Calu3 (cell line): ENCODE results near the gene SLC37A4. TPM values are rescaled to one million over a fixed set of nuclear protein-coding genes. Genes with fewer than 3 reads are reported as not detected.
A peak's percentile ranks its signal among the peaks of the same experiment; 100 is the strongest.
"Not testable (repeated sequence)": the region's sequence is repeated elsewhere in the genome, so short reads cannot be mapped to it uniquely, and the experiment has no call there.

Experiments
- BruUV-seq: library from RNA; stranded (reverse); fragments of 400-500 nt; replicated peaks from 2 replicates; lab custom pipeline; 2021; lab: Mats Ljungman, UMichigan
- CTCF ChIA-PET: fragments of 300-600 bp; sonication (Branson Sonifier 250); formaldehyde crosslinking; loops from one replicate; lab custom pipeline; 2022; ENCODE audit warnings: antibody characterized with exemption; lab: Charles Lee
- DNase-seq: peaks from one replicate; pipeline ENCODE4 v3.0.0; 2022
- H3K27ac Mint-ChIP-seq: one replicate; pipeline ENCODE4 v1.8.0; 2022; ENCODE audit warnings: mixed read lengths; ENCODE audit not compliant: unreplicated experiment
- H3K27me3 Mint-ChIP-seq: one replicate; pipeline ENCODE4 v1.8.0; 2022; ENCODE audit warnings: mixed read lengths; ENCODE audit not compliant: unreplicated experiment
- H3K36me3 Mint-ChIP-seq: one replicate; pipeline ENCODE4 v1.8.0; 2022; ENCODE audit warnings: mild to moderate bottlenecking, moderate library complexity, mixed read lengths; ENCODE audit not compliant: insufficient read depth, unreplicated experiment
- H3K4me1 Mint-ChIP-seq: one replicate; pipeline ENCODE4 v1.8.0; 2022; ENCODE audit warnings: mild to moderate bottlenecking, low read depth, mixed read lengths; ENCODE audit not compliant: unreplicated experiment
- H3K4me3 Mint-ChIP-seq: one replicate; pipeline ENCODE4 v1.8.0; 2022; ENCODE audit warnings: mild to moderate bottlenecking, low read depth, moderate library complexity, mixed read lengths; ENCODE audit not compliant: unreplicated experiment
- H3K9me3 Mint-ChIP-seq: one replicate; pipeline ENCODE4 v1.8.0; 2022; ENCODE audit warnings: low read depth, mixed read lengths; ENCODE audit not compliant: unreplicated experiment
- CTCF ChIP-seq: fragments of 200-600 bp; IDR thresholded peaks from one replicate; pipeline ENCODE4 v1.8.0; 2022; ENCODE audit warnings: antibody characterized with exemption; ENCODE audit not compliant: unreplicated experiment
- intact Hi-C: fragments of 100-400 bp; cut with micrococcal nuclease; formaldehyde crosslinking; loops from one replicate; pipeline ENCODE4 v1.10.0; 2022; ENCODE audit not compliant: unreplicated experiment
- total RNA-seq: library from RNA; stranded (reverse); gene quantifications from 2 replicates; pipeline ENCODE4 v1.2.3, GENCODE V29; 2022

SLC37A4 gene
- total RNA-seq, 1 experiment from 2014 or later: 21.2 TPM

- H3K36me3 Mint-ChIP-seq: peaks cover 23% of the 10 kb centered on the region
- BruUV-seq: no TSS peak
Observed at GRCh38 chr11:119067371-119068222, 36.9 kb upstream of the SLC37A4 start, which contains the start of gene VPS11. Gene VPS11 (plus strand): TSS chr11:119067818. CDS start chr11:119067824, 6 bp downstream.

GRCh38 chr11:119065369-119065768, 34.7 kb upstream of the SLC37A4 start:
- no peaks in the 10 kb centered on the region for H3K9me3 Mint-ChIP-seq
- no peak for TF ChIP-seq CTCF
- H3K27me3 Mint-ChIP-seq: no peaks in the 10 kb centered on the region
- DNase-seq: no peak
- CTCF ChIA-PET: no interaction called here
- H3K4me1 Mint-ChIP-seq: no peaks in the 10 kb centered on the region
- intact Hi-C loops: no loop called here
- BruUV-seq: no TSS peak
- peaks cover 23% of the 10 kb centered on the region for H3K36me3 Mint-ChIP-seq
- no peak overlapping the region for H3K4me3 Mint-ChIP-seq
- no peak overlapping the region for H3K27ac Mint-ChIP-seq

More at GRCh38 chr11:119067371-119068222, 36.9 kb upstream of the SLC37A4 start, which contains the start of gene VPS11:
- no peaks in the 10 kb centered on the region for H3K27me3 Mint-ChIP-seq
- CTCF ChIA-PET: interaction anchor here (0.6 to 1.0 kb wide), 7 partner anchors 28 to 272 kb away, joined by 3 to 5 read pairs (median 4); partner anchors contain the start of genes CBL, DPAGT1 and NHERF4
- DNase-seq: peak; percentile 94
- intact Hi-C loops: no loop called here
- H3K4me3 Mint-ChIP-seq: peak within 1 kb of the TSS; percentile 81
- TF ChIP-seq CTCF: no peak
- H3K9me3 Mint-ChIP-seq: no peaks in the 10 kb centered on the region
- H3K27ac Mint-ChIP-seq: peak within 1 kb of the TSS; percentile 70
- no peaks in the 10 kb centered on the region for H3K4me1 Mint-ChIP-seq

- CTCF ChIA-PET: no interaction called here
- DNase-seq: no peak
- H3K36me3 Mint-ChIP-seq: peaks cover 25% of the 10 kb centered on the region
Observed at GRCh38 chr11:119062779-119063178, 32.1 kb upstream of the SLC37A4 start.

GRCh38 chr11:119061256-119061655, 30.6 kb upstream of the SLC37A4 start:
- intact Hi-C loops: no loop called here
- Mint-ChIP-seq H3K4me1 (no peaks in the 10 kb centered on the region), H3K27me3 (no peaks in the 10 kb centered on the region), H3K9me3 (no peaks in the 10 kb centered on the region), H3K36me3 (peaks cover 29% of the 10 kb centered on the region), H3K4me3 (no peak overlapping the region), H3K27ac (no peak overlapping the region)
- no TSS peak for BruUV-seq
- no peak for TF ChIP-seq CTCF
- CTCF ChIA-PET: no interaction called here
- no peak for DNase-seq

More at GRCh38 chr11:119062779-119063178, 32.1 kb upstream of the SLC37A4 start:
- H3K9me3 Mint-ChIP-seq: no peaks in the 10 kb centered on the region
- H3K27me3 Mint-ChIP-seq: no peaks in the 10 kb centered on the region
- no peaks in the 10 kb centered on the region for H3K4me1 Mint-ChIP-seq
- no peak for TF ChIP-seq CTCF
- no peak overlapping the region for H3K4me3 Mint-ChIP-seq
- H3K27ac Mint-ChIP-seq: no peak overlapping the region
- intact Hi-C loops: no loop called here
- no TSS peak for BruUV-seq

- CTCF ChIA-PET, intact Hi-C loops, DNase-seq, H3K27me3 Mint-ChIP-seq, H3K9me3 Mint-ChIP-seq, H3K4me1 Mint-ChIP-seq, BruUV-seq, H3K27ac Mint-ChIP-seq: not testable (repeated sequence)
- H3K4me3 Mint-ChIP-seq: peak overlapping the region; percentile 89
- peaks cover 49% of the 10 kb centered on the region for H3K36me3 Mint-ChIP-seq
Observed at GRCh38 chr11:119059128-119059527, 28.5 kb upstream of the SLC37A4 start.
